HG03442 (cell line): ENCODE data around the gene FCN2.

Experiments
- ATAC-seq: cut with Tn5 transposase; IDR thresholded peaks from one replicate; pipeline ENCODE4 v1.9.1; 2021; ENCODE audit warnings: mild to moderate bottlenecking, moderate library complexity; ENCODE audit not compliant: unreplicated experiment

Gene FCN2

GRCh38 chr9:134908524-134909309 lies 28.1 kb downstream of the FCN2 start:
- no peak for ATAC-seq

- no peak for ATAC-seq
These were observed 29.2 kb downstream of the FCN2 start for GRCh38 chr9:134909511-134910481.

- ATAC-seq, result no peak
These were observed 31.7 kb downstream of the FCN2 start for GRCh38 chr9:134912126-134912840.

- ATAC-seq, result no peak
These were observed 32.6 kb downstream of the FCN2 start for GRCh38 chr9:134913041-134913712.

GRCh38 chr9:134913713-134914500 lies 33.3 kb downstream of the FCN2 start:
- no peak for ATAC-seq

- ATAC-seq, result no peak
These were observed 33.9 kb downstream of the FCN2 start for GRCh38 chr9:134914501-134914834.

GRCh38 chr9:134915046-134915985 lies 34.7 kb downstream of the FCN2 start:
- ATAC-seq, result no peak

- ATAC-seq, result no peak
These were observed 35.6 kb downstream of the FCN2 start for GRCh38 chr9:134916161-134916665.

- no peak for ATAC-seq
These were observed 37.1 kb downstream of the FCN2 start, which contains the start of gene FCN1 for GRCh38 chr9:134917431-134918373. FCN1 (minus strand) TSS chr9:134917912; CDS start chr9:134917871, 41 bp downstream.

GRCh38 chr9:134918646-134919045 lies 38.0 kb downstream of the FCN2 start:
- no peak for ATAC-seq

- ATAC-seq, result no peak
These were observed 38.7 kb downstream of the FCN2 start for GRCh38 chr9:134919303-134919702.

GRCh38 chr9:134922066-134922931 lies 41.7 kb downstream of the FCN2 start:
- no peak for ATAC-seq

- ATAC-seq, result no peak
These were observed 42.3 kb downstream of the FCN2 start for GRCh38 chr9:134922932-134923240.

GRCh38 chr9:134923466-134923865 lies 42.9 kb downstream of the FCN2 start:
- ATAC-seq, result no peak

GRCh38 chr9:134925011-134925511 lies 44.5 kb downstream of the FCN2 start:
- ATAC-seq, result no peak

GRCh38 chr9:134928436-134929192 lies 48.0 kb downstream of the FCN2 start:
- ATAC-seq, result no peak
